SH-SY5Y (cell line): ENCODE results near the gene CTNNA3.

Experiments
- GATA2 ChIP-seq: IDR thresholded peaks from 2 replicates; pipeline ENCODE4 v1.6.1; 2011; ENCODE audit warnings: mild to moderate bottlenecking, low read depth, low read length
- GATA3 ChIP-seq: IDR thresholded peaks from 2 replicates; pipeline ENCODE4 v1.6.1; 2011; ENCODE audit warnings: low read depth, mild to moderate bottlenecking, low read length, moderate library complexity

DNA sequence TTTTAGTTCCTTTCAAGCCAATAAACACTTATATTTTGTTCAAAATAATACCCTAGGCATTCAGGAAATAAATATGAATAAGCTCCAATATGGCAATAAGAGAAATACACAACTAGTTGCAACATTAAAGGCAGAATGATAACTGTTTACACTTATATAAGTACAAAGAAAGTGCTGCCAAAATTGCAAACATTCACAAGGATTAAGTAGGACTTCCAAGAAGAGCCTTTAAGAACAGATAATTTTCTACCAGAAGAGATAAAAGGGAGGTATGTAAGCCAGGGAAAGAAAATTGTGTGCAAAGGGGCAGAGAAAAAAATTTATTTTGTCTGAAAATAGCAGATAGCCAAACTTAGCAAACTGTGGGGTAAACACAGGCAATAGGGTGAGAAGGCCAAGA lies 83.8 kb downstream of the CTNNA3 start:
- TF ChIP-seq GATA2 (no peak), GATA3 (no peak)
